IMR-90 (cell line): ENCODE measurements around the gene MZB1. TPM values are rescaled to one million over a fixed set of nuclear protein-coding genes. Genes with fewer than 3 reads are reported as not detected.

Experiments used
- ATAC-seq: fragments of 200-7000 bp; cut with Tn5 transposase; 2 replicates; pipeline ENCODE4 v1.9.1; 2020; ENCODE audit warnings: low read depth, mild to moderate bottlenecking, moderate library complexity
- BruUV-seq: library from RNA; stranded (reverse); fragments of 400-500 nt; replicated peaks from 2 replicates; lab custom pipeline; 2021; lab: Mats Ljungman, UMichigan
- CTCF ChIA-PET: fragments of 300-600 bp; formaldehyde crosslinking; extraction: SDS; loops from one replicate; lab custom pipeline; 2021; ENCODE audit warnings: antibody characterized with exemption; lab: Yijun Ruan, JAX
- POLR2A ChIA-PET: fragments of 300-600 bp; sonication (Branson Sonifier 250); formaldehyde crosslinking; loops from one replicate; lab custom pipeline; 2022; ENCODE audit warnings: antibody characterized with exemption; ENCODE audit not compliant: unreplicated experiment; lab: Charles Lee
- DNase-seq: peaks from one replicate; pipeline ENCODE4 v3.0.0; 2013
- H2AFZ ChIP-seq: replicated peaks from 2 replicates; pipeline ENCODE3; 2013; ENCODE audit warnings: low read length, mild to moderate bottlenecking; ENCODE audit not compliant: poor library complexity
- H2AK5ac ChIP-seq: 2 replicates; pipeline ENCODE4 v1.6.1; 2013; ENCODE audit warnings: low read depth, low read length, inconsistent platforms
- H2AK9ac ChIP-seq: replicated peaks from 2 replicates; pipeline ENCODE3; 2013; ENCODE audit warnings: mild to moderate bottlenecking, low read depth, low read length, moderate library complexity; ENCODE audit not compliant: poor library complexity
- H2BK120ac ChIP-seq: 2 replicates; pipeline ENCODE4 v1.6.1; 2013; ENCODE audit warnings: low read depth, low read length, inconsistent platforms
- H2BK15ac ChIP-seq: 3 replicates; pipeline ENCODE4 v1.6.1; 2013; ENCODE audit warnings: low read depth, low read length, inconsistent platforms
- H2BK20ac ChIP-seq: 2 replicates; pipeline ENCODE4 v1.6.1; 2013; ENCODE audit warnings: low read depth, mild to moderate bottlenecking, inconsistent platforms, low read length, moderate library complexity
- H2BK5ac ChIP-seq: 2 replicates; pipeline ENCODE4 v1.6.1; 2013; ENCODE audit warnings: mild to moderate bottlenecking, low read depth, low read length, inconsistent platforms; ENCODE audit not compliant: poor library complexity, severe bottlenecking
- H3K14ac ChIP-seq: replicated peaks from 2 replicates; pipeline ENCODE4 v1.6.1; 2013; ENCODE audit warnings: low read depth, low read length, inconsistent platforms
- H3K18ac ChIP-seq: 2 replicates; pipeline ENCODE4 v1.6.1; 2013; ENCODE audit warnings: low read depth, low read length, control low read depth
- H3K23ac ChIP-seq: 2 replicates; pipeline ENCODE4 v1.6.1; 2013; ENCODE audit warnings: low read depth, low read length, inconsistent platforms
- H3K27ac ChIP-seq: 2 replicates; pipeline ENCODE4 v1.5.1; 2013; ENCODE audit warnings: mild to moderate bottlenecking, control low read depth, low read length; ENCODE audit not compliant: insufficient read depth
- H3K27me3 ChIP-seq: 2 replicates; pipeline ENCODE4 v1.6.1; 2013; ENCODE audit warnings: low read length; ENCODE audit not compliant: control insufficient read depth, insufficient read depth
- H3K36me3 ChIP-seq: 2 replicates; pipeline ENCODE4 v1.6.1; 2013; ENCODE audit warnings: low read length, mixed read lengths; ENCODE audit not compliant: control insufficient read depth, insufficient read depth
- H3K4ac ChIP-seq: 2 replicates; pipeline ENCODE4 v1.6.1; 2013; ENCODE audit warnings: low read depth, low read length, inconsistent platforms
- H3K4me1 ChIP-seq: 2 replicates; pipeline ENCODE4 v1.6.1; 2013; ENCODE audit warnings: low read length, mixed read lengths; ENCODE audit not compliant: control insufficient read depth, insufficient read depth
- H3K4me2 ChIP-seq: 2 replicates; pipeline ENCODE4 v1.6.1; 2013; ENCODE audit warnings: low read depth, mild to moderate bottlenecking, control low read depth, low read length, moderate library complexity
- H3K4me3 ChIP-seq: 2 replicates; pipeline ENCODE4 v1.5.1; 2013; ENCODE audit warnings: low read depth, mild to moderate bottlenecking, control low read depth, low read length, moderate library complexity; ENCODE audit not compliant: insufficient read depth
- H3K56ac ChIP-seq: 2 replicates; pipeline ENCODE4 v1.6.1; 2013; ENCODE audit warnings: low read length, inconsistent platforms; ENCODE audit not compliant: insufficient read depth; ENCODE audit errors: extremely low read depth
- H3K79me1 ChIP-seq, 2 experiments: 2 replicates each; pipeline ENCODE4 v1.6.1; 2013; ENCODE audit warnings: low read length in 2 of 2, inconsistent platforms in 1 of 2, low read depth in 1 of 2
- H3K9ac ChIP-seq: 2 replicates; pipeline ENCODE4 v1.6.1; 2013; ENCODE audit warnings: low read depth, low read length, control low read depth
- H3K9me1 ChIP-seq: 2 replicates; pipeline ENCODE4 v1.6.1; 2013; ENCODE audit warnings: low read length, inconsistent platforms; ENCODE audit not compliant: insufficient read depth
- H3K9me3 ChIP-seq: 2 replicates; pipeline ENCODE4 v1.6.1; 2013; ENCODE audit warnings: low read length; ENCODE audit not compliant: control insufficient read depth, insufficient read depth
- H4K20me1 ChIP-seq: 2 replicates; pipeline ENCODE4 v1.6.1; 2013; ENCODE audit warnings: low read length, inconsistent platforms; ENCODE audit not compliant: insufficient read depth
- H4K5ac ChIP-seq: 2 replicates; pipeline ENCODE4 v1.6.1; 2013; ENCODE audit warnings: mild to moderate bottlenecking, low read depth, low read length, control low read depth
- H4K8ac ChIP-seq, 2 experiments: 2 replicates each; pipeline ENCODE4 v1.6.1; 2013; ENCODE audit warnings: low read depth in 2 of 2, low read length in 2 of 2, control low read depth in 1 of 2, inconsistent platforms in 1 of 2
- H4K91ac ChIP-seq: 2 replicates; pipeline ENCODE4 v1.6.1; 2013; ENCODE audit warnings: low read depth, low read length, inconsistent platforms; ENCODE audit not compliant: insufficient read depth
- BHLHE40 ChIP-seq: fragments of 150-350 bp; IDR thresholded peaks from 2 replicates; pipeline ENCODE4 v1.6.1; 2016; ENCODE audit warnings: mild to moderate bottlenecking, low read depth, low read length
- CEBPB ChIP-seq: IDR thresholded peaks from 2 replicates; pipeline ENCODE4 v1.6.1; 2012; ENCODE audit warnings: low read depth, low read length, improper control_type of control experiment
- MAZ ChIP-seq: IDR thresholded peaks from 2 replicates; pipeline ENCODE4 v1.6.1; 2012; ENCODE audit warnings: low read depth, mild to moderate bottlenecking, low read length, improper control_type of control experiment, moderate library complexity, borderline replicate concordance
- MXI1 ChIP-seq: IDR thresholded peaks from 2 replicates; pipeline ENCODE4 v1.6.1; 2012; ENCODE audit warnings: low read depth, mild to moderate bottlenecking, low read length, moderate library complexity, borderline replicate concordance
- NFE2L2 ChIP-seq: fragments of 150-350 bp; IDR thresholded peaks from 2 replicates; pipeline ENCODE4 v1.6.1; 2016; ENCODE audit warnings: low read depth, mild to moderate bottlenecking, low read length
- RFX5 ChIP-seq: IDR thresholded peaks from 2 replicates; pipeline ENCODE4 v1.8.0; 2012; ENCODE audit warnings: low read depth, mild to moderate bottlenecking, low read length, moderate library complexity
- SMC3 ChIP-seq: fragments of 150-350 bp; IDR thresholded peaks from 2 replicates; pipeline ENCODE4 v1.6.1; 2016; ENCODE audit warnings: low read depth, mild to moderate bottlenecking, antibody characterized with exemption, low read length, moderate library complexity
- WGBS, 2 experiments: methylation state at CpG; one replicate each; pipeline versions ENCODE4 v1.1.5 to v1.1.7; 2013; ENCODE audit warnings: missing lambda C conversion rate in 2 of 2; ENCODE audit not compliant: insufficient read length in 1 of 2; ENCODE audit errors: extremely low coverage in 2 of 2; 5-methylcytosine and 5-hydroxymethylcytosine counted together
- dilution Hi-C: fragments of 300-500 bp; cut with HindIII; formaldehyde crosslinking; loops from one replicate; pipeline ENCODE4 v1.14.3; 2018; ENCODE audit warnings: low sequenced_read_pairs; ENCODE audit not compliant: unreplicated experiment
- in situ Hi-C: fragments of 300-500 bp; cut with MboI; formaldehyde crosslinking; loops from 3 replicates; pipeline ENCODE4 v1.14.3; 2019; ENCODE audit warnings: low sequenced_read_pairs, inconsistent platforms, mixed read lengths
- intact Hi-C: fragments of 100-400 bp; cut with micrococcal nuclease; formaldehyde crosslinking; loops from 2 replicates; pipeline ENCODE4 v1.10.0; 2022
- polyA plus RNA-seq, 3 experiments: library from polyadenylated mRNA; depleted of rRNA; stranded (reverse); fragments of >200 nt; gene quantifications; 2 replicates each; pipeline ENCODE4 v1.2.3, GENCODE V29; 2012; ENCODE audit warnings: low replicate concordance in 1 of 3
- total RNA-seq: library from RNA; depleted of rRNA; stranded (reverse); fragments of >200 nt; gene quantifications from 2 replicates; pipeline ENCODE4 v1.2.3, GENCODE V29; 2012
- TF ChIP-seq, protein P1 (sequence below): conservative IDR thresholded peaks from 2 replicates; pipeline ENCODE4 v1.5.1; 2012; ENCODE audit warnings: mild to moderate bottlenecking, low read depth, low read length, improper control_type of control experiment

Gene MZB1
- total and polyA plus RNA-seq, 2 of the 4 experiments (the other 2 are of a cell fraction): not detected

DNA sequence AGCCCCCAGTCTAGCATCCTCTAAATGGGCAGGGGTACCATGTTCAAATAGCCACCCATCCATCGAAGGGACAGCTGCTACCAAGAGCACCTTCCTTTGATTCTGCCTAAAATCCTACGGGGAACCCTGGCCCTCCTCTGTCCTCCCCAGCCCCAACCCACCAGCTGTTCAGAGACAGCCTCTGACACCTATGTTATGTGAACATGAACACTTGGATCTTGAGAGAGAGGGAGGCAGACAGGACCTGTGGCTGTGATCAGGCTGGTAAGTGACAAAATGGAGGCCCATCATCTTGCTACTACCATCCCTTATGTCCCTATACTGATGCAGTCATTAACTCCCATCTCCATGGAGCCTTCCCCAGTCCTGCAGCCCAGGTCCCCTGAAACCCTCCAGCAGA, 14.8 kb downstream of the MZB1 start:
- Histone ChIP-seq H2BK120ac (no peak overlapping the region), H3K27ac (no peak overlapping the region), H2BK15ac (no peak overlapping the region), H3K4me1 (peaks cover 6% of the 10 kb centered on the region; the same call in 1 of the 2 replicates), H2AK5ac (no peak overlapping the region), H4K91ac (no peak overlapping the region), H3K4me3 (no peak overlapping the region), H3K36me3 (peaks cover 32% of the 10 kb centered on the region), H3K18ac (no peak overlapping the region), H3K4ac (no peak overlapping the region), H3K27me3 (no peaks in the 10 kb centered on the region), H4K20me1 (peaks cover 10% of the 10 kb centered on the region; the same call in 1 of the 2 replicates), H3K23ac (no peak overlapping the region), H4K8ac (no peak overlapping the region), H2AK9ac (no peak overlapping the region), H3K14ac (no peak overlapping the region), H3K79me1 (peaks cover 6 to 21% of the 10 kb centered on the region in 2 experiments; a peak in 3 of 4 replicates), H3K56ac (no peak overlapping the region), H2AFZ (no peak overlapping the region), H3K4me2 (no peak overlapping the region), H2BK5ac (no peak overlapping the region), H4K5ac (no peak overlapping the region), H3K9me1 (peaks cover 22% of the 10 kb centered on the region), H2BK20ac (no peak overlapping the region), H3K9me3 (no peaks in the 10 kb centered on the region), H3K9ac (no peak overlapping the region)
- TF ChIP-seq, protein P1, sequence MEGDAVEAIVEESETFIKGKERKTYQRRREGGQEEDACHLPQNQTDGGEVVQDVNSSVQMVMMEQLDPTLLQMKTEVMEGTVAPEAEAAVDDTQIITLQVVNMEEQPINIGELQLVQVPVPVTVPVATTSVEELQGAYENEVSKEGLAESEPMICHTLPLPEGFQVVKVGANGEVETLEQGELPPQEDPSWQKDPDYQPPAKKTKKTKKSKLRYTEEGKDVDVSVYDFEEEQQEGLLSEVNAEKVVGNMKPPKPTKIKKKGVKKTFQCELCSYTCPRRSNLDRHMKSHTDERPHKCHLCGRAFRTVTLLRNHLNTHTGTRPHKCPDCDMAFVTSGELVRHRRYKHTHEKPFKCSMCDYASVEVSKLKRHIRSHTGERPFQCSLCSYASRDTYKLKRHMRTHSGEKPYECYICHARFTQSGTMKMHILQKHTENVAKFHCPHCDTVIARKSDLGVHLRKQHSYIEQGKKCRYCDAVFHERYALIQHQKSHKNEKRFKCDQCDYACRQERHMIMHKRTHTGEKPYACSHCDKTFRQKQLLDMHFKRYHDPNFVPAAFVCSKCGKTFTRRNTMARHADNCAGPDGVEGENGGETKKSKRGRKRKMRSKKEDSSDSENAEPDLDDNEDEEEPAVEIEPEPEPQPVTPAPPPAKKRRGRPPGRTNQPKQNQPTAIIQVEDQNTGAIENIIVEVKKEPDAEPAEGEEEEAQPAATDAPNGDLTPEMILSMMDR: no peak
- no peak for TF ChIP-seq MAZ
- no peak for TF ChIP-seq BHLHE40
- no peak for TF ChIP-seq RFX5
- no peak for TF ChIP-seq SMC3
- TF ChIP-seq MXI1: no peak
- TF ChIP-seq NFE2L2: no peak
- TF ChIP-seq CEBPB: no peak
- ATAC-seq: no peak
- DNase-seq: no peak
- no TSS peak for BruUV-seq
- in situ Hi-C loops (no loop called here), dilution Hi-C loops (no loop called here), intact Hi-C loops (no loop called here)
- ChIA-PET POLR2A (no interaction called here), CTCF (no interaction called here)
- WGBS, 2 experiments: no CpG with 5 or more reads among the region's 2 CpGs
